GM10847 (cell line): Measurements from ENCODE around the gene DOCK2.

Experiments
- POLR2A ChIP-seq: IDR thresholded peaks from 2 replicates; pipeline ENCODE4 v1.6.1; 2011; ENCODE audit not compliant: insufficient read length; ENCODE audit errors: extremely low read depth

Gene DOCK2

GRCh38 chr5:169696621-169697510, 59.8 kb downstream of the DOCK2 start:
- TF ChIP-seq POLR2A = no peak

GRCh38 chr5:169697511-169697890, 60.4 kb downstream of the DOCK2 start:
- TF ChIP-seq POLR2A = no peak

- no peak for TF ChIP-seq POLR2A
Measured at GRCh38 chr5:169697976-169698375, 60.9 kb downstream of the DOCK2 start.

- TF ChIP-seq POLR2A = no peak
Measured at GRCh38 chr5:169700611-169701010, 63.5 kb downstream of the DOCK2 start.

GRCh38 chr5:169701910-169702451, 64.9 kb downstream of the DOCK2 start:
- TF ChIP-seq POLR2A = no peak

GRCh38 chr5:169702693-169703481, 65.8 kb downstream of the DOCK2 start:
- TF ChIP-seq POLR2A = no peak

GRCh38 chr5:169703813-169704212, 66.7 kb downstream of the DOCK2 start:
- no peak for TF ChIP-seq POLR2A

- no peak for TF ChIP-seq POLR2A
Measured at GRCh38 chr5:169705322-169705721, 68.2 kb downstream of the DOCK2 start.

- no peak for TF ChIP-seq POLR2A
Measured at GRCh38 chr5:169706071-169706470, 69.0 kb downstream of the DOCK2 start.

GRCh38 chr5:169706758-169707450, 69.8 kb downstream of the DOCK2 start:
- TF ChIP-seq POLR2A = no peak

- no peak for TF ChIP-seq POLR2A
Measured at GRCh38 chr5:169707686-169708085, 70.6 kb downstream of the DOCK2 start.

GRCh38 chr5:169710675-169711074, 73.6 kb downstream of the DOCK2 start:
- no peak for TF ChIP-seq POLR2A

- no peak for TF ChIP-seq POLR2A
Measured at GRCh38 chr5:169711551-169712225, 74.6 kb downstream of the DOCK2 start.

- TF ChIP-seq POLR2A = no peak
Measured at GRCh38 chr5:169712428-169712827, 75.4 kb downstream of the DOCK2 start.

- no peak for TF ChIP-seq POLR2A
Measured at GRCh38 chr5:169716287-169716686, 79.2 kb downstream of the DOCK2 start.
